Measurements from ENCODE around the gene FBXO28.
"Not testable (repeated sequence)": the region's sequence is repeated elsewhere in the genome, so short reads cannot be mapped to it uniquely, and the experiment has no call there.

The FBXO28 gene

GRCh38 chr1:224192082-224192788 is 78.3 kb downstream of the FBXO28 start:
- no peak for DNase-seq

- DNase-seq = no peak
Observed at GRCh38 chr1:224193319-224193966, 79.5 kb downstream of the FBXO28 start.

- no peak for DNase-seq
Observed at GRCh38 chr1:224196813-224197600, 83.1 kb downstream of the FBXO28 start.

GRCh38 chr1:224198572-224198971 is 84.7 kb downstream of the FBXO28 start:
- DNase-seq = peak in 1 of 2 experiments; percentile 15

- DNase-seq = no peak
Observed at GRCh38 chr1:224199679-224200078, 85.8 kb downstream of the FBXO28 start.

GRCh38 chr1:224201383-224201782 is 87.5 kb downstream of the FBXO28 start:
- DNase-seq = no peak

- DNase-seq = no peak
Observed at GRCh38 chr1:224201853-224202252, 87.9 kb downstream of the FBXO28 start.

GRCh38 chr1:224203243-224204016 is 89.5 kb downstream of the FBXO28 start:
- no peak for DNase-seq

- peak in 1 of 2 experiments; percentile 6 for DNase-seq
Observed at GRCh38 chr1:224205438-224205840, 91.5 kb downstream of the FBXO28 start.

- not testable (repeated sequence) for DNase-seq
Observed at GRCh38 chr1:224205931-224206538, 92.1 kb downstream of the FBXO28 start.

- DNase-seq = peak; percentile 12 to 77
Observed at GRCh38 chr1:224211206-224211962, 97.5 kb downstream of the FBXO28 start.

All from NCI-H524 (cell line).